ENCODE data around the gene NNAT. TPM values are rescaled to one million over a fixed set of nuclear protein-coding genes. Genes with fewer than 3 reads are reported as not detected.

NNAT gene
- total RNA-seq, 1 experiment from 2014 or later, result 43.1 TPM

DNA sequence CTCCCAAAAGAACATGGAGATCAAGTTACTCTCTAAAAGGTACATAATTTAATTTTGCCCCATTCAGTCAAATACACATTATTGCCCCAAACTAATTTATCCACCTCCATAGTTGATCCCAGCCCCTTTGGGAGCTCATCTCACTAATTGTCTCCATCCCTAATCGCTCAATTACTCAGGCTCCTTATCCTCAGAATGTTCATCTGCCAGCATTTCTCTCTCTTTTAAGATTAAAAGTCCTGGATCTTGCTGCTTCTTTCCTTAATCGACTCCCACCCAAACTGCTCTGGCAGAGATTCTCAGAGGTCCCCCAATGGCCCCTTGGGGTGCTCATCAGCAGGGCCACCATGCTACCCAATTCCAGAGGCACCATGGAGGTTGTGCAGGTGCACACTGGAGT, 18.4 kb upstream of the NNAT start:
- H3K36me3 Mint-ChIP-seq (ENCODE audit: insufficient read depth in 1 of 3, low read depth in 3 of 3), result no peaks in the 10 kb centered on the region
- Histone ChIP-seq H2AFZ (ENCODE audit: low read length) (no peak overlapping the region), H2BK20ac (ENCODE audit: low read depth, low read length, poor library complexity, severe bottlenecking) (no peak overlapping the region), H4K5ac (ENCODE audit: insufficient read length, low read depth, low read length) (no peak overlapping the region), H2BK5ac (ENCODE audit: insufficient read length, low read length) (no peak overlapping the region), H3K56ac (ENCODE audit: insufficient read length, low read depth, low read length) (no peak overlapping the region), H4K8ac (replicated peaks; ENCODE audit: insufficient read length, low read depth, low read length) (no peak overlapping the region), H2BK120ac (ENCODE audit: low read depth, low read length, poor library complexity, severe bottlenecking) (no peak overlapping the region), H4K91ac (ENCODE audit: insufficient read length, low read depth, low read length) (no peak overlapping the region), H3K27me3 (ENCODE audit: insufficient read depth, low read length) (0 out of 2 replicates have a peak, but pooled peaks cover 2% of the 10 kb centered on the region), H2BK15ac (ENCODE audit: low read depth, low read length) (no peak overlapping the region), H3K4ac (ENCODE audit: low read depth, low read length) (no peak overlapping the region), H3K23me2 (ENCODE audit: insufficient read length, low read depth, low read length, poor library complexity, severe bottlenecking) (no peaks in the 10 kb centered on the region), H3K4me2 (ENCODE audit: insufficient read depth, insufficient read length, low read length) (no peak overlapping the region), H3K9me3 (ENCODE audit: control insufficient read depth, low read depth, low read length) (no peaks in the 10 kb centered on the region), H3K18ac (ENCODE audit: insufficient read length, low read depth, low read length) (no peak overlapping the region), H3K79me1 (ENCODE audit: insufficient read depth, low read depth, low read length, poor library complexity, severe bottlenecking) (no peaks in the 10 kb centered on the region), H3K27ac (ENCODE audit: insufficient read length, low read depth, low read length) (no peak overlapping the region), H3K79me2 (ENCODE audit: insufficient read depth, low read length) (no peaks in the 10 kb centered on the region), H3T11ph (ENCODE audit: low read length) (no peak overlapping the region), H2AK5ac (ENCODE audit: insufficient read length, low read length) (no peak overlapping the region), H3K4me1 (ENCODE audit: insufficient read depth, low read length) (peaks cover 10% of the 10 kb centered on the region; the same call in 1 of the 2 replicates), H3K9ac (ENCODE audit: extremely low read depth, insufficient read length, low read length) (no peak overlapping the region), H2BK12ac (ENCODE audit: insufficient read length, low read depth, low read length) (no peak overlapping the region), H4K20me1 (ENCODE audit: control insufficient read depth, insufficient read depth, insufficient read length) (no peaks in the 10 kb centered on the region), H3K23ac (ENCODE audit: insufficient read length, low read depth, low read length) (no peak overlapping the region), H3K14ac (ENCODE audit: insufficient read depth, low read length) (no peak overlapping the region)
- H3K9me3 Mint-ChIP-seq, result no peaks in the 10 kb centered on the region
- peaks cover 0 to 2% of the 10 kb centered on the region in 2 experiments; a peak in 1 of 4 replicates for H3K4me1 Mint-ChIP-seq
- H3K27ac Mint-ChIP-seq, result no peak overlapping the region
- no peak overlapping the region for H3K4me3 Mint-ChIP-seq
- DNase-seq, result no peak
- no peaks in the 10 kb centered on the region for H3K27me3 Mint-ChIP-seq (ENCODE audit: low read depth)
- TF ChIP-seq, protein P1, sequence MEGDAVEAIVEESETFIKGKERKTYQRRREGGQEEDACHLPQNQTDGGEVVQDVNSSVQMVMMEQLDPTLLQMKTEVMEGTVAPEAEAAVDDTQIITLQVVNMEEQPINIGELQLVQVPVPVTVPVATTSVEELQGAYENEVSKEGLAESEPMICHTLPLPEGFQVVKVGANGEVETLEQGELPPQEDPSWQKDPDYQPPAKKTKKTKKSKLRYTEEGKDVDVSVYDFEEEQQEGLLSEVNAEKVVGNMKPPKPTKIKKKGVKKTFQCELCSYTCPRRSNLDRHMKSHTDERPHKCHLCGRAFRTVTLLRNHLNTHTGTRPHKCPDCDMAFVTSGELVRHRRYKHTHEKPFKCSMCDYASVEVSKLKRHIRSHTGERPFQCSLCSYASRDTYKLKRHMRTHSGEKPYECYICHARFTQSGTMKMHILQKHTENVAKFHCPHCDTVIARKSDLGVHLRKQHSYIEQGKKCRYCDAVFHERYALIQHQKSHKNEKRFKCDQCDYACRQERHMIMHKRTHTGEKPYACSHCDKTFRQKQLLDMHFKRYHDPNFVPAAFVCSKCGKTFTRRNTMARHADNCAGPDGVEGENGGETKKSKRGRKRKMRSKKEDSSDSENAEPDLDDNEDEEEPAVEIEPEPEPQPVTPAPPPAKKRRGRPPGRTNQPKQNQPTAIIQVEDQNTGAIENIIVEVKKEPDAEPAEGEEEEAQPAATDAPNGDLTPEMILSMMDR (conservative IDR thresholded peaks at IDR 0.05), result no peak
- no CpG with 5 or more reads among the region's 2 CpGs for WGBS (ENCODE audit: extremely low coverage, insufficient read length, low lambda C conversion rate)
